ENCODE data around the gene RPL32. TPM values are rescaled to one million over a fixed set of nuclear protein-coding genes. Genes with fewer than 3 reads are reported as not detected.

RPL32 gene
- total RNA-seq = 1,113 and 1,609 TPM in 2 replicates

DNA sequence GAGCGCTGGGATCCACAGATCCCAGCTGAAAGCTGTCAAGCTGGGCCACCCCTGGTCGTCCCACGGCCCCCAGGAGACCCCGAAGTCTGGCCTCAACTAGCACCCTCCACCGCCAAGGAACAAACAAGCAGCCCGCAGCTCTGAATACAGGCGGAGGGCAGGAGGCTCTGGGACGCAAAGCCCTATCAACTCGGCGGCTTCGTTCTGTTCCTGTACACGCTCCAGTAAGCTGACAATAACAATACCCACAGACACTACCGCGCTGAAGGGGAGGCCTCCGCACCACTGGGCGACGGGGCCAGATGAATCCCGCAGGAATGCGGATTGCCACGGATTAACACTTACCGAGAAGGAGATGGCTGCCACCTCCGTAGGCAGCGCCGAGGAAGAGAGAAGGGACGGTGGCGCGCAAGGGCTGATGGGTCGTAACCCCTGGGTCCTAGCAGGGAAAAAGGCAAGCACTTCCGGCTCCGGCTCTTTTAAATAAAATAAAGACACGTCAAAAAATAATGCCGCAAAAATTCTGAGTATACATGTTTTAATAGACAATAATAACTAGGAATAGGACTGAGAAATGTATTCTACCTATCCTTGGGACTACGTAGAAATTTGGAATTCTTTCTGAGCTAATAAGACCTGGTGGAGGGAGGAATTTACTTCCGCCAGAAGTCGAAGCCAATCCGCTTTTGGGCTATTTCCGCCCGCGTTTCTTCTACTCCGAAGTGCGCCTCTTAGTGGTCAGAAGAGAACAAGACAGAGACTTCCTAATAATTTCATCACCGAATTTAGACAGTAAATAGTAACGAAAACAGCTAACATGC, at the start of gene RPL32:
Gene RPL32, minus strand, starts transcription at position 417 of the 821 bp plus-strand sequence. CDS start 1,328 bp downstream, outside the sequence.

DNA sequence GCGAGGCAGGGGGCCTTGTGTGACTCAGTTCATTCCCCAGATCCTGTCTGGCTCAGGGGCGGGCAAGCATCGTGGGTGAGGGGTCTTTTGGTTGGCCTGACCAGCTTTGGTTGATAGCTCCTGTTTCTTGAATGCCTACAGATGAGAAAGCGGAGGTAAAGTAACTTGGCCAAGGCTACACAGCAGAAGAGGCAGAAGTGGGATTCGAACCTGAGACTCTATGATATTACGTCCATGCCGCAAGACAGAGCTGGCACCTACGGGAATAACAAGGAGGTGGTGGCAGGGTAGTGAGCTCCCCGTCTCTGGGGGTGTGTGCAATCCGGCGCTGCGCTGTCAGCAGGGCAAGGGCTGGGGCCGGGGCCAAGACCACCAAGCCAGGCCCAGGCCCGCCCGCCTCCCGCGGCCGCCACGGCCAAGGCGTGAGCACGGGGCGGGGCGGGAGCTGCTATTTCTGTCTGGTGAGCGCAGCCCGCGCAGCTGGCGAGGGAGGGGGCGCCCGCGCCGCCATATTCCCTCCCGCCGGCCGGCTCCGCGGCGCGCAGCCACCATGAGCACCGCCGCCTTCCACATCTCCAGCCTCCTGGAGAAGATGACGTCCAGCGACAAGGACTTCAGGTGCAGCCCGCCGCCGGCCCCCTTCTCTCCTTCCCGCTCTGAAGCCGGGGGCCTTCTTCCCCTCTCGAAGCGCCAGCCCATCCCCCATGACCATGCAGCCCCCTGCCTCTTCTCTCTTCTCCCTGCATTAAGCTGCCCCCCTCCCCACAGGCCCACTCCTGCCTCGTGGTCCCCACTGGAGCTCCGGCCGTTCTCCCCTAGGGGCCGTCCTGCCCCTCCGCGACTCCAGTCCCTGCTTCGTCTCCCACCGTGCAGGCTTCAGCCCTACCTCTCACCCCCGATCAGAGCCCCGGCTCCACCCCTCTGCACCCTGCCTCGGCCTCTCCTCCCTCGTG, 44.9 kb downstream of the RPL32 start, which contains the start of gene CAND2:
Gene CAND2, plus strand, starts transcription at position 510 of the 953 bp plus-strand sequence. Its CDS starts 41 bp downstream, at position 551.

Small RNAs within 50 kb of the gene (small RNA-seq; reads per million reads assigned to genes)
- not detected for gene AC034198.1

Other genes with a start within 250 kb of the RPL32 start
- 80.1 and 89.5 TPM in 2 replicates for gene RAF1, start 177.4 kb downstream of the RPL32 start, total RNA-seq
- 0.20 TPM in 1 of 2 replicates, not detected in the other for gene TMEM40, start 82.3 kb downstream of the RPL32 start, total RNA-seq
- gene CAND2, start 44.9 kb downstream of the RPL32 start, total RNA-seq = 0.20 and 1.1 TPM in 2 replicates
- gene IQSEC1, start 231.9 kb upstream of the RPL32 start, total RNA-seq = 18.7 and 23.1 TPM in 2 replicates

All from subcutaneous preadipocyte (primary cell).